Tibial artery (tissue), 4 donors: ENCODE measurements around the gene POU2AF1.

Experiments
- DNase-seq, 2 donors: peaks; one replicate each; pipeline ENCODE4 v3.0.0-alpha.2; 2019
- H3K27ac ChIP-seq, 2 donors: fragments of 200-600 bp; sonication (generic) in 1 of 2; 1 replicate in 1 of 2; 2 replicates in 1 of 2; pipeline ENCODE4 v1.5.1; 2018 to 2019; ENCODE audit warnings: mild to moderate bottlenecking in 1 of 2
- H3K27me3 ChIP-seq, 2 donors: fragments of 200-600 bp; sonication (generic) in 1 of 2; one replicate each; pipeline versions ENCODE4 v1.5.1 to v1.6.0; 2016 to 2019
- H3K36me3 ChIP-seq, 3 donors: fragments of 200-600 bp; sonication (generic) in 2 of 3; one replicate each; pipeline ENCODE4 v1.5.1; 2016 to 2019; ENCODE audit warnings: mild to moderate bottlenecking in 2 of 3
- H3K4me1 ChIP-seq, 4 donors: fragments of 200-600 bp; sonication (generic) in 2 of 4; 1 replicate in 3 of 4; 2 replicates in 1 of 4; pipeline ENCODE4 v1.5.1; 2016 to 2019
- H3K4me3 ChIP-seq, 2 donors: fragments of 200-600 bp; sonication (generic) in 1 of 2; 1 replicate in 1 of 2; 2 replicates in 1 of 2; pipeline ENCODE4 v1.5.1; 2018 to 2019; ENCODE audit warnings: mild to moderate bottlenecking in 2 of 2
- H3K9me3 ChIP-seq, 3 donors: fragments of 200-600 bp; sonication (generic) in 1 of 3; one replicate each; pipeline ENCODE4 v1.5.1; 2016 to 2019
- CTCF ChIP-seq, 2 experiments: fragments of 200-600 bp in 1 of 2; fragments of 450-650 bp in 1 of 2; IDR thresholded peaks; one replicate each; pipeline ENCODE4 v1.5.1; 2017 to 2019; ENCODE audit warnings: antibody characterized with exemption in 2 of 2, mild to moderate bottlenecking in 1 of 2, moderate library complexity in 1 of 2
- intact Hi-C: fragments of 100-400 bp; cut with DNase I; formaldehyde crosslinking; loops from one replicate; pipeline ENCODE4 v1.15.0; 2023; ENCODE audit warnings: low total_unique reads

POU2AF1 gene

GRCh38 chr11:111354601-111354891, 24.5 kb downstream of the POU2AF1 start:
- Histone ChIP-seq H3K27ac (no peak overlapping the region), H3K9me3 (no peaks in the 10 kb centered on the region), H3K27me3 (no peaks in the 10 kb centered on the region), H3K36me3 (no peaks in the 10 kb centered on the region), H3K4me1 (peaks cover 0 to 6% (median 0%) of the 10 kb centered on the region in 4 donors), H3K4me3 (no peak overlapping the region)
- no peak for DNase-seq
- intact Hi-C loops, result no loop called here
- no peak for TF ChIP-seq CTCF (IDR thresholded peaks at IDR 0.05)

- intact Hi-C loops, result no loop called here
- Histone ChIP-seq H3K36me3 (no peaks in the 10 kb centered on the region), H3K4me1 (peaks cover 0 to 6% (median 0%) of the 10 kb centered on the region in 4 donors), H3K27me3 (no peaks in the 10 kb centered on the region), H3K4me3 (no peak overlapping the region), H3K9me3 (no peaks in the 10 kb centered on the region), H3K27ac (no peak overlapping the region)
- DNase-seq, result no peak
- TF ChIP-seq CTCF (IDR thresholded peaks at IDR 0.05), result no peak
Observed at GRCh38 chr11:111353776-111354600, 25.1 kb downstream of the POU2AF1 start.

- H3K9me3 ChIP-seq, result no peaks in the 10 kb centered on the region
- no peak overlapping the region for H3K27ac ChIP-seq
- H3K4me1 ChIP-seq, result peaks cover 0 to 6% (median 0%) of the 10 kb centered on the region in 4 donors
- H3K4me3 ChIP-seq, result no peak overlapping the region
- TF ChIP-seq CTCF (IDR thresholded peaks at IDR 0.05), result no peak
- no peaks in the 10 kb centered on the region for H3K27me3 ChIP-seq
- DNase-seq, result no peak
- H3K36me3 ChIP-seq, result no peaks in the 10 kb centered on the region
- intact Hi-C loops, result no loop called here
Observed at GRCh38 chr11:111352935-111353710, 26.0 kb downstream of the POU2AF1 start.

- H3K4me3 ChIP-seq, result no peak overlapping the region
- no peaks in the 10 kb centered on the region for H3K36me3 ChIP-seq
- no peaks in the 10 kb centered on the region for H3K27me3 ChIP-seq
- H3K9me3 ChIP-seq, result no peaks in the 10 kb centered on the region
- peaks cover 0 to 9% (median 3%) of the 10 kb centered on the region in 4 donors for H3K4me1 ChIP-seq
- no peak overlapping the region for H3K27ac ChIP-seq
- no peak for DNase-seq
- intact Hi-C loops, result no loop called here
- TF ChIP-seq CTCF (IDR thresholded peaks at IDR 0.05), result no peak
Observed at GRCh38 chr11:111352231-111352746, 26.8 kb downstream of the POU2AF1 start.

- H3K4me3 ChIP-seq, result no peak overlapping the region
Observed at GRCh38 chr11:111351374-111352055, 27.6 kb downstream of the POU2AF1 start.

More at GRCh38 chr11:111351374-111352055, 27.6 kb downstream of the POU2AF1 start:
- Histone ChIP-seq H3K4me1 (peaks cover 0 to 13% (median 6%) of the 10 kb centered on the region in 4 donors), H3K27ac (no peak overlapping the region), H3K9me3 (no peaks in the 10 kb centered on the region), H3K36me3 (no peaks in the 10 kb centered on the region), H3K27me3 (no peaks in the 10 kb centered on the region)
- DNase-seq, result no peak
- no peak for TF ChIP-seq CTCF (IDR thresholded peaks at IDR 0.05)
- intact Hi-C loops, result no loop called here
